Measurements from ENCODE around the gene SCAF11.

GRCh38 chr12:45948546-45948945 lies 41.8 kb downstream of the SCAF11 start:
- TF ChIP-seq, protein P1, sequence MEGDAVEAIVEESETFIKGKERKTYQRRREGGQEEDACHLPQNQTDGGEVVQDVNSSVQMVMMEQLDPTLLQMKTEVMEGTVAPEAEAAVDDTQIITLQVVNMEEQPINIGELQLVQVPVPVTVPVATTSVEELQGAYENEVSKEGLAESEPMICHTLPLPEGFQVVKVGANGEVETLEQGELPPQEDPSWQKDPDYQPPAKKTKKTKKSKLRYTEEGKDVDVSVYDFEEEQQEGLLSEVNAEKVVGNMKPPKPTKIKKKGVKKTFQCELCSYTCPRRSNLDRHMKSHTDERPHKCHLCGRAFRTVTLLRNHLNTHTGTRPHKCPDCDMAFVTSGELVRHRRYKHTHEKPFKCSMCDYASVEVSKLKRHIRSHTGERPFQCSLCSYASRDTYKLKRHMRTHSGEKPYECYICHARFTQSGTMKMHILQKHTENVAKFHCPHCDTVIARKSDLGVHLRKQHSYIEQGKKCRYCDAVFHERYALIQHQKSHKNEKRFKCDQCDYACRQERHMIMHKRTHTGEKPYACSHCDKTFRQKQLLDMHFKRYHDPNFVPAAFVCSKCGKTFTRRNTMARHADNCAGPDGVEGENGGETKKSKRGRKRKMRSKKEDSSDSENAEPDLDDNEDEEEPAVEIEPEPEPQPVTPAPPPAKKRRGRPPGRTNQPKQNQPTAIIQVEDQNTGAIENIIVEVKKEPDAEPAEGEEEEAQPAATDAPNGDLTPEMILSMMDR (IDR thresholded peaks at IDR 0.05): no peak
- TF ChIP-seq POLR2A (IDR thresholded peaks at IDR 0.05): no peak
- no peak for TF ChIP-seq EP300 (IDR thresholded peaks at IDR 0.05)
